Liver (tissue), 3 donors: ENCODE measurements around the gene GLUD1.
A peak's percentile ranks its signal among the peaks of the same experiment; 100 is the strongest.
"Not testable (repeated sequence)": the region's sequence is repeated elsewhere in the genome, so short reads cannot be mapped to it uniquely, and the experiment has no call there.

Experiments
- CTCF ChIP-seq: fragments of 150-350 bp; IDR thresholded peaks from 2 replicates; pipeline ENCODE4 v1.5.1; 2017; ENCODE audit warnings: improper control_type of control experiment, low read depth, low read length; ENCODE audit not compliant: missing input control
- GABPA ChIP-seq, 2 donors: IDR thresholded peaks in 1 of 2; conservative IDR thresholded peaks in 1 of 2; 2 replicates each; pipeline ENCODE4 v1.6.1; 2016; ENCODE audit warnings: antibody characterized with exemption in 2 of 2, mild to moderate bottlenecking in 1 of 2, moderate library complexity in 1 of 2
- HNF4A ChIP-seq, 2 donors: conservative IDR thresholded peaks; 2 replicates each; pipeline ENCODE4 v1.6.1; 2016; ENCODE audit warnings: antibody characterized with exemption in 2 of 2, mild to moderate bottlenecking in 2 of 2
- HNF4G ChIP-seq: IDR thresholded peaks from 2 replicates; pipeline ENCODE4 v1.6.1; 2016; ENCODE audit warnings: antibody characterized with exemption
- JUND ChIP-seq, 2 donors: IDR thresholded peaks; 2 replicates each; pipeline ENCODE4 v1.6.1; 2016; ENCODE audit warnings: antibody characterized with exemption in 2 of 2
- NR2F2 ChIP-seq: IDR thresholded peaks from 2 replicates; pipeline ENCODE4 v1.6.1; 2016; ENCODE audit warnings: antibody characterized with exemption
- RAD21 ChIP-seq, 2 donors: IDR thresholded peaks; 2 replicates each; pipeline ENCODE4 v1.6.1; 2016; ENCODE audit warnings: antibody characterized with exemption in 2 of 2, mild to moderate bottlenecking in 2 of 2
- REST ChIP-seq: IDR thresholded peaks from 2 replicates; pipeline ENCODE4 v1.6.1; 2016; ENCODE audit warnings: antibody characterized with exemption, mild to moderate bottlenecking
- RXRA ChIP-seq, 2 donors: IDR thresholded peaks; 2 replicates each; pipeline ENCODE4 v1.6.1; 2017 to 2018; ENCODE audit warnings: antibody characterized with exemption in 2 of 2, mild to moderate bottlenecking in 1 of 2
- SP1 ChIP-seq: IDR thresholded peaks from 2 replicates; pipeline ENCODE4 v1.6.1; 2018; ENCODE audit warnings: antibody characterized with exemption, mild to moderate bottlenecking
- TAF1 ChIP-seq: conservative IDR thresholded peaks from 2 replicates; pipeline ENCODE4 v1.6.1; 2016; ENCODE audit warnings: antibody characterized with exemption, mild to moderate bottlenecking
- YY1 ChIP-seq: IDR thresholded peaks from 2 replicates; pipeline ENCODE4 v1.6.1; 2016; ENCODE audit warnings: antibody characterized with exemption, mild to moderate bottlenecking
- TF ChIP-seq, protein P1 (sequence below): IDR thresholded peaks from 2 replicates; pipeline ENCODE4 v1.6.1; 2016; ENCODE audit warnings: antibody characterized with exemption
- TF ChIP-seq, protein P2 (sequence below): IDR thresholded peaks from 2 replicates; pipeline ENCODE4 v1.6.1; 2016; ENCODE audit warnings: antibody characterized with exemption
- donor health status: healthy.
- donor health status: healthy.

GRCh38 chr10:87134440-87134839, 39.8 kb upstream of the GLUD1 start:
- not testable (repeated sequence) for TF ChIP-seq YY1; CTCF; JUND (IDR thresholded peaks at IDR 0.05); REST; RAD21 (IDR thresholded peaks at IDR 0.05); TAF1; HNF4A (conservative IDR thresholded peaks at IDR 0.05); GABPA (IDR thresholded peaks at IDR 0.05 in 1 of 2, conservative IDR thresholded peaks at IDR 0.05 in 1 of 2); NR2F2; HNF4G
- TF ChIP-seq, protein P1, sequence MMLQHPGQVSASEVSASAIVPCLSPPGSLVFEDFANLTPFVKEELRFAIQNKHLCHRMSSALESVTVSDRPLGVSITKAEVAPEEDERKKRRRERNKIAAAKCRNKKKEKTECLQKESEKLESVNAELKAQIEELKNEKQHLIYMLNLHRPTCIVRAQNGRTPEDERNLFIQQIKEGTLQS = not testable (repeated sequence)
- TF ChIP-seq, protein P2, sequence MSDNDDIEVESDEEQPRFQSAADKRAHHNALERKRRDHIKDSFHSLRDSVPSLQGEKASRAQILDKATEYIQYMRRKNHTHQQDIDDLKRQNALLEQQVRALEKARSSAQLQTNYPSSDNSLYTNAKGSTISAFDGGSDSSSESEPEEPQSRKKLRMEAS = not testable (repeated sequence)
- TF ChIP-seq RXRA (IDR thresholded peaks at IDR 0.05) (peak in 1 of 2 donors; percentile 22), SP1 (peak; percentile 12)
